ACHN (cell line): Measurements from ENCODE around the gene SPRED2.

ENCODE experiments used
- DNase-seq: peaks from one replicate; pipeline ENCODE4 v3.0.0-alpha.2; 2015
- in situ Hi-C: cut with HindIII; loops from 2 replicates; pipeline ENCODE4 v1.10.0; 2017; ENCODE audit warnings: low sequenced_read_pairs, low pct_ligation_motif_present, low pct_unique_long_range_greater_than_20kb

SPRED2 gene

GRCh38 chr2:65450393-65450792 is 18.0 kb upstream of the SPRED2 start:
- DNase-seq, result no peak
- in situ Hi-C loops, result no loop called here

GRCh38 chr2:65443509-65444186 is 11.2 kb upstream of the SPRED2 start:
- no peak for DNase-seq
- in situ Hi-C loops, result no loop called here

- in situ Hi-C loops, result no loop called here
- DNase-seq, result no peak
These were observed 10.1 kb upstream of the SPRED2 start for GRCh38 chr2:65442420-65443020.

- in situ Hi-C loops, result no loop called here
- DNase-seq, result no peak
These were observed 5.9 kb upstream of the SPRED2 start for GRCh38 chr2:65438137-65438899.

GRCh38 chr2:65437392-65438135 is 5.2 kb upstream of the SPRED2 start:
- no peak for DNase-seq
- in situ Hi-C loops, result no loop called here

- in situ Hi-C loops, result no loop called here
- no peak for DNase-seq
These were observed 4.4 kb upstream of the SPRED2 start for GRCh38 chr2:65436824-65437221.

GRCh38 chr2:65436169-65436823 is 3.9 kb upstream of the SPRED2 start:
- DNase-seq, result peak; percentile 88
- in situ Hi-C loops, result no loop called here

GRCh38 chr2:65435625-65436168 is 3.3 kb upstream of the SPRED2 start:
- peak; percentile 88 for DNase-seq
- in situ Hi-C loops, result no loop called here

- in situ Hi-C loops, result no loop called here
- DNase-seq, result no peak
These were observed 2.3 kb upstream of the SPRED2 start for GRCh38 chr2:65434592-65435241.

- in situ Hi-C loops, result no loop called here
- peak; percentile 66 for DNase-seq
These were observed 775 bp downstream of the SPRED2 start for GRCh38 chr2:65431421-65432226.

- peak; percentile 60 for DNase-seq
- in situ Hi-C loops, result no loop called here
These were observed 1.6 kb downstream of the SPRED2 start for GRCh38 chr2:65430603-65431420.

GRCh38 chr2:65429786-65430602 is 2.4 kb downstream of the SPRED2 start:
- no peak for DNase-seq
- in situ Hi-C loops, result no loop called here

GRCh38 chr2:65427532-65427931 is 4.9 kb downstream of the SPRED2 start:
- in situ Hi-C loops, result no loop called here
- DNase-seq, result no peak

GRCh38 chr2:65425276-65425675 is 7.1 kb downstream of the SPRED2 start:
- no peak for DNase-seq
- in situ Hi-C loops, result no loop called here

GRCh38 chr2:65424391-65424790 is 8.0 kb downstream of the SPRED2 start:
- no peak for DNase-seq
- in situ Hi-C loops, result no loop called here

- in situ Hi-C loops, result no loop called here
- DNase-seq, result no peak
These were observed 11.0 kb downstream of the SPRED2 start for GRCh38 chr2:65421432-65421748.
